Vagina (tissue), 2 donors: ENCODE measurements around the gene SRRM2.

Experiments used
- POLR2AphosphoS5 ChIP-seq, 2 donors: sonication (generic); formaldehyde crosslinking; IDR thresholded peaks; one replicate each; pipeline ENCODE4 v1.9.0; 2017; ENCODE audit warnings: antibody characterized with exemption in 2 of 2, mild to moderate bottlenecking in 2 of 2, low read depth in 1 of 2; ENCODE audit not compliant: insufficient read depth in 1 of 2
- TF ChIP-seq, protein P1 (sequence below), 3 experiments: fragments of 450-650 bp in 2 of 3; fragments of 200-600 bp in 1 of 3; sonication (generic) in 1 of 3; IDR thresholded peaks; one replicate each; pipeline ENCODE4 v1.5.1; 2017 to 2019; ENCODE audit warnings: antibody characterized with exemption in 3 of 3, mild to moderate bottlenecking in 2 of 3, moderate library complexity in 2 of 3

GRCh38 chr16:2710711-2711231, 41.7 kb upstream of the SRRM2 start:
- TF ChIP-seq, protein P1, sequence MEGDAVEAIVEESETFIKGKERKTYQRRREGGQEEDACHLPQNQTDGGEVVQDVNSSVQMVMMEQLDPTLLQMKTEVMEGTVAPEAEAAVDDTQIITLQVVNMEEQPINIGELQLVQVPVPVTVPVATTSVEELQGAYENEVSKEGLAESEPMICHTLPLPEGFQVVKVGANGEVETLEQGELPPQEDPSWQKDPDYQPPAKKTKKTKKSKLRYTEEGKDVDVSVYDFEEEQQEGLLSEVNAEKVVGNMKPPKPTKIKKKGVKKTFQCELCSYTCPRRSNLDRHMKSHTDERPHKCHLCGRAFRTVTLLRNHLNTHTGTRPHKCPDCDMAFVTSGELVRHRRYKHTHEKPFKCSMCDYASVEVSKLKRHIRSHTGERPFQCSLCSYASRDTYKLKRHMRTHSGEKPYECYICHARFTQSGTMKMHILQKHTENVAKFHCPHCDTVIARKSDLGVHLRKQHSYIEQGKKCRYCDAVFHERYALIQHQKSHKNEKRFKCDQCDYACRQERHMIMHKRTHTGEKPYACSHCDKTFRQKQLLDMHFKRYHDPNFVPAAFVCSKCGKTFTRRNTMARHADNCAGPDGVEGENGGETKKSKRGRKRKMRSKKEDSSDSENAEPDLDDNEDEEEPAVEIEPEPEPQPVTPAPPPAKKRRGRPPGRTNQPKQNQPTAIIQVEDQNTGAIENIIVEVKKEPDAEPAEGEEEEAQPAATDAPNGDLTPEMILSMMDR (IDR thresholded peaks at IDR 0.05): no peak
- TF ChIP-seq POLR2AphosphoS5 (IDR thresholded peaks at IDR 0.05; ENCODE audit: insufficient read depth in 1 of 2, low read depth in 1 of 2): no peak
